BLaER1 treated with 17β-estradiol and CSF1 and Interleukin-3, amounts not matched to agents 10 nM and 100 nM (cell line): ENCODE results near the gene TCHP.

ENCODE experiments used
- H3K27ac ChIP-seq, 11 experiments: shearing (Covaris generic); formaldehyde crosslinking; 2 replicates each; pipeline ENCODE4 v1.8.1; 2022
- H3K27me3 ChIP-seq, 11 experiments: shearing (Covaris generic); formaldehyde crosslinking; 2 replicates each; pipeline ENCODE4 v1.8.1; 2022
- H3K36me3 ChIP-seq, 11 experiments: shearing (Covaris generic); formaldehyde crosslinking; 2 replicates each; pipeline ENCODE4 v1.8.1; 2022
- H3K4me1 ChIP-seq, 10 experiments: shearing (Covaris generic); formaldehyde crosslinking; 2 replicates each; pipeline ENCODE4 v1.8.1; 2022
- H3K4me2 ChIP-seq, 11 experiments: shearing (Covaris generic); formaldehyde crosslinking; 2 replicates each; pipeline ENCODE4 v1.8.1; 2022
- H3K4me3 ChIP-seq, 10 experiments: shearing (Covaris generic); formaldehyde crosslinking; 2 replicates each; pipeline ENCODE4 v1.8.1; 2022
- H3K9ac ChIP-seq, 11 experiments: shearing (Covaris generic); formaldehyde crosslinking; 2 replicates each; pipeline ENCODE4 v1.8.1; 2022
- H3K9me3 ChIP-seq, 11 experiments: shearing (Covaris generic); formaldehyde crosslinking; replicated peaks in 1 of 11; 2 replicates each; pipeline ENCODE4 v1.8.1; 2022
- H4K20me1 ChIP-seq, 11 experiments: shearing (Covaris generic); formaldehyde crosslinking; 2 replicates each; pipeline ENCODE4 v1.8.1; 2022
- Cebpa-rat ChIP-seq, 11 experiments: shearing (Covaris generic); IDR thresholded peaks; 2 replicates each; pipeline ENCODE4 v1.8.1; 2022

The TCHP gene

GRCh38 chr12:109876406-109876805, 23.7 kb upstream of the TCHP start:
- TF ChIP-seq Cebpa-rat (IDR thresholded peaks at IDR 0.05) = no peak
- peaks cover 62 to 77% (median 66%) of the 10 kb centered on the region in 10 experiments for H3K4me1 ChIP-seq

GRCh38 chr12:109877504-109878246, 22.4 kb upstream of the TCHP start:
- Histone ChIP-seq H3K9ac (0 out of 22 replicates have a peak overlapping the region, but pooled peaks of 3 of the 11 experiments have one; percentile 2 to 32 (median 8)), H4K20me1 (peaks cover 0 to 47% (median 14%) of the 10 kb centered on the region in 11 experiments; a peak in 11 of 22 replicates), H3K4me2 (peak overlapping the region; percentile 84 to 100 (median 95); a peak in 21 of 22 replicates), H3K4me1 (peaks cover 49 to 67% (median 58%) of the 10 kb centered on the region in 10 experiments), H3K27me3 (no peaks in the 10 kb centered on the region), H3K36me3 (peaks cover 0 to 17% (median 2%) of the 10 kb centered on the region in 11 experiments; a peak in 7 of 22 replicates), H3K27ac (no peak overlapping the region), H3K4me3 (no peak overlapping the region), H3K9me3 (no peaks in the 10 kb centered on the region)
- no peak for TF ChIP-seq Cebpa-rat (IDR thresholded peaks at IDR 0.05)

More at GRCh38 chr12:109876406-109876805, 23.7 kb upstream of the TCHP start:
- no peak overlapping the region for H3K4me3 ChIP-seq
- H3K4me2 ChIP-seq = peak overlapping the region; percentile 12 to 100 (median 40); a peak in 19 of 22 replicates
- H3K36me3 ChIP-seq = peaks cover 0 to 28% (median 11%) of the 10 kb centered on the region in 11 experiments; a peak in 8 of 22 replicates
- H3K9ac ChIP-seq = no peak overlapping the region
- H3K9me3 ChIP-seq = no peaks in the 10 kb centered on the region
- no peak overlapping the region for H3K27ac ChIP-seq
- H4K20me1 ChIP-seq = peaks cover 0 to 55% (median 14%) of the 10 kb centered on the region in 11 experiments; a peak in 11 of 22 replicates
- no peaks in the 10 kb centered on the region for H3K27me3 ChIP-seq

- H3K4me2 ChIP-seq = peak overlapping the region; percentile 84 to 100 (median 95)
- H3K27ac ChIP-seq = no peak overlapping the region
- no peak for TF ChIP-seq Cebpa-rat (IDR thresholded peaks at IDR 0.05)
- H3K9ac ChIP-seq = peak overlapping the region in 4 of 11 experiments; percentile 8 to 90 (median 59); a peak in 2 of 22 replicates
- peak overlapping the region in 2 of 10 experiments; percentile 84 to 96; a peak in 1 of 20 replicates for H3K4me3 ChIP-seq
- H4K20me1 ChIP-seq = peaks cover 0 to 47% (median 14%) of the 10 kb centered on the region in 11 experiments; a peak in 11 of 22 replicates
- H3K27me3 ChIP-seq = no peaks in the 10 kb centered on the region
- peaks cover 0 to 11% (median 0%) of the 10 kb centered on the region in 11 experiments; a peak in 3 of 22 replicates for H3K36me3 ChIP-seq
- peaks cover 49 to 64% (median 57%) of the 10 kb centered on the region in 10 experiments for H3K4me1 ChIP-seq
- H3K9me3 ChIP-seq = no peaks in the 10 kb centered on the region
These were observed 21.8 kb upstream of the TCHP start for GRCh38 chr12:109878247-109878625.

- Histone ChIP-seq H4K20me1 (peaks cover 0 to 44% (median 14%) of the 10 kb centered on the region in 11 experiments; a peak in 11 of 22 replicates), H3K4me2 (peak overlapping the region; percentile 84 to 100 (median 95)), H3K4me3 (peak overlapping the region in 9 of 10 experiments; percentile 81 to 96 (median 89); a peak in 15 of 20 replicates), H3K27ac (peak overlapping the region in 3 of 11 experiments; percentile 75 to 86 (median 82); a peak in 4 of 22 replicates), H3K9me3 (no peaks in the 10 kb centered on the region), H3K4me1 (peaks cover 49 to 63% (median 56%) of the 10 kb centered on the region in 10 experiments), H3K9ac (peak overlapping the region in 9 of 11 experiments; percentile 86 to 91 (median 88); a peak in 12 of 22 replicates), H3K36me3 (peaks cover 0 to 7% (median 0%) of the 10 kb centered on the region in 11 experiments; a peak in 2 of 22 replicates), H3K27me3 (no peaks in the 10 kb centered on the region)
- no peak for TF ChIP-seq Cebpa-rat (IDR thresholded peaks at IDR 0.05)
These were observed 21.3 kb upstream of the TCHP start for GRCh38 chr12:109878749-109879148.

GRCh38 chr12:109879351-109880042, 20.6 kb upstream of the TCHP start:
- H3K27ac ChIP-seq = peak overlapping the region; percentile 62 to 86 (median 81)
- no peak for TF ChIP-seq Cebpa-rat (IDR thresholded peaks at IDR 0.05)
- peak overlapping the region; percentile 81 to 96 (median 88) for H3K4me3 ChIP-seq
- no peaks in the 10 kb centered on the region for H3K27me3 ChIP-seq
- H4K20me1 ChIP-seq = peaks cover 0 to 38% (median 14%) of the 10 kb centered on the region in 11 experiments; a peak in 11 of 22 replicates
- peak overlapping the region; percentile 78 to 91 (median 88) for H3K9ac ChIP-seq
- peak overlapping the region; percentile 84 to 100 (median 95) for H3K4me2 ChIP-seq
- peaks cover 47 to 59% (median 54%) of the 10 kb centered on the region in 10 experiments for H3K4me1 ChIP-seq
- no peaks in the 10 kb centered on the region for H3K36me3 ChIP-seq
- no peaks in the 10 kb centered on the region for H3K9me3 ChIP-seq

- Histone ChIP-seq H3K9ac (peak within 1 kb of the TSS; percentile 78 to 91 (median 88)), H3K36me3 (no peaks in the 10 kb centered on the region), H4K20me1 (peaks cover 0 to 34% (median 14%) of the 10 kb centered on the region in 11 experiments; a peak in 11 of 22 replicates), H3K4me2 (peak within 1 kb of the TSS; percentile 84 to 100 (median 97)), H3K4me3 (peak within 1 kb of the TSS; percentile 81 to 96 (median 88)), H3K4me1 (peaks cover 45 to 61% (median 53%) of the 10 kb centered on the region in 10 experiments), H3K27me3 (no peaks in the 10 kb centered on the region), H3K9me3 (no peaks in the 10 kb centered on the region), H3K27ac (peak within 1 kb of the TSS; percentile 62 to 86 (median 81))
- no peak for TF ChIP-seq Cebpa-rat (IDR thresholded peaks at IDR 0.05)
These were observed 19.8 kb upstream of the TCHP start, which contains the start of gene GLTP for GRCh38 chr12:109880043-109880931. Gene GLTP (minus strand): TSS chr12:109880541. CDS start chr12:109880374, 167 bp downstream.

GRCh38 chr12:109880938-109881337, 19.1 kb upstream of the TCHP start:
- H3K27ac ChIP-seq = peak overlapping the region in 8 of 11 experiments; percentile 31 to 86 (median 62); a peak in 12 of 22 replicates
- H3K4me2 ChIP-seq = peak overlapping the region; percentile 79 to 100 (median 97)
- H3K4me3 ChIP-seq = peak overlapping the region; percentile 81 to 96 (median 88)
- H3K27me3 ChIP-seq = no peaks in the 10 kb centered on the region
- no peaks in the 10 kb centered on the region for H3K9me3 ChIP-seq
- no peaks in the 10 kb centered on the region for H3K36me3 ChIP-seq
- H4K20me1 ChIP-seq = peaks cover 0 to 29% (median 9%) of the 10 kb centered on the region in 11 experiments; a peak in 11 of 22 replicates
- peak overlapping the region; percentile 78 to 91 (median 88) for H3K9ac ChIP-seq
- no peak for TF ChIP-seq Cebpa-rat (IDR thresholded peaks at IDR 0.05)
- peaks cover 42 to 61% (median 46%) of the 10 kb centered on the region in 10 experiments for H3K4me1 ChIP-seq
